HFF-Myc (cell line): Measurements from ENCODE around the gene CDKN3.
"Not testable (repeated sequence)": the region's sequence is repeated elsewhere in the genome, so short reads cannot be mapped to it uniquely, and the experiment has no call there.

Experiments
- DNase-seq: peaks from one replicate; pipeline ENCODE4 v3.0.0-alpha.2; 2011; ENCODE audit warnings: low read depth; ENCODE audit errors: extremely low read depth
- H3K4me3 ChIP-seq: replicated peaks from 2 replicates; pipeline ENCODE4 v1.5.1; 2011; ENCODE audit warnings: low read depth, mild to moderate bottlenecking, control low read depth, low read length
- TF ChIP-seq, protein P1 (sequence below): IDR thresholded peaks from 2 replicates; pipeline ENCODE4 v1.5.1; 2012; ENCODE audit warnings: mild to moderate bottlenecking, low read depth, low read length, control low read depth; ENCODE audit errors: missing control alignments

The CDKN3 gene

DNA sequence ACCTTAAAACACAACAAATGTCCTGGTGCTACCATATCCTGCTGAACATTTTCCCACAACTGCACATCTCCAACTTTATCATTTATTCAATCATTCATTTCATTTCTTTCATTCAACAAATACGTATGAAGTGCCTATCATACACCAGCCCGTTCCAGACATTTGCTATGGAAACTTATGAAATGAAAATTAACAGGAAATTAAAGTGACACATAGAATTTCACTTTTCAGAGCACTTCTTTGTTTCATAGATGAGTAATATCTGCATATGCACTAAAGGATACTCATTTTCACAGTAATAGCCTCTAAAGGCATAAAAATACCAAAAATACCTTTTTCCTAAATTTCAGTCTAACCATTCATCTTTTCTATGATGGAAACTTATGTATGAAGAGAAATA lies 31.7 kb downstream of the CDKN3 start:
- no peak overlapping the region for H3K4me3 ChIP-seq
- TF ChIP-seq, protein P1, sequence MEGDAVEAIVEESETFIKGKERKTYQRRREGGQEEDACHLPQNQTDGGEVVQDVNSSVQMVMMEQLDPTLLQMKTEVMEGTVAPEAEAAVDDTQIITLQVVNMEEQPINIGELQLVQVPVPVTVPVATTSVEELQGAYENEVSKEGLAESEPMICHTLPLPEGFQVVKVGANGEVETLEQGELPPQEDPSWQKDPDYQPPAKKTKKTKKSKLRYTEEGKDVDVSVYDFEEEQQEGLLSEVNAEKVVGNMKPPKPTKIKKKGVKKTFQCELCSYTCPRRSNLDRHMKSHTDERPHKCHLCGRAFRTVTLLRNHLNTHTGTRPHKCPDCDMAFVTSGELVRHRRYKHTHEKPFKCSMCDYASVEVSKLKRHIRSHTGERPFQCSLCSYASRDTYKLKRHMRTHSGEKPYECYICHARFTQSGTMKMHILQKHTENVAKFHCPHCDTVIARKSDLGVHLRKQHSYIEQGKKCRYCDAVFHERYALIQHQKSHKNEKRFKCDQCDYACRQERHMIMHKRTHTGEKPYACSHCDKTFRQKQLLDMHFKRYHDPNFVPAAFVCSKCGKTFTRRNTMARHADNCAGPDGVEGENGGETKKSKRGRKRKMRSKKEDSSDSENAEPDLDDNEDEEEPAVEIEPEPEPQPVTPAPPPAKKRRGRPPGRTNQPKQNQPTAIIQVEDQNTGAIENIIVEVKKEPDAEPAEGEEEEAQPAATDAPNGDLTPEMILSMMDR, result no peak
- DNase-seq, result no peak

DNA sequence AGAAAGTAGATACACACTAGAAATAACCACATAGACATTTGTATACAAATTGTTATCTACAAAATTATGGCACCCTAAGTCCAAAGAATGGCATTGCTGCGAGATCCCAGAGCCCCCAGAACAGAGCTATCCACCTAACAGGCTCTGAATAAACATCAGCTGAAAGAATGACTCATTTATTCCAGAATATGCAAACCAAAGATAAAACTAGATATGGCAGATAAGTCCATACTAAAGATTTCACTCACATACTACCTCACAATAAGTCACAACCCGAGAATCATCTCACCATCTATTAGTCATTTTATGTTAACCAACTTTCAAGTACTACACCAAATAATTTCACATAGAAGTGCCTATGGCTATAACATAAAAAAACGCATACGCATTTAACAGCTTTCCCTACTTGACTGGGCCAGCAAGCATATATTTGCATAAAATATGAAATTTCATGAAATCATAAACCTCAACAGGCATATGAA lies 38.7 kb downstream of the CDKN3 start:
- H3K4me3 ChIP-seq, result no peak overlapping the region
- DNase-seq, result no peak
- TF ChIP-seq, protein P1, result no peak

DNA sequence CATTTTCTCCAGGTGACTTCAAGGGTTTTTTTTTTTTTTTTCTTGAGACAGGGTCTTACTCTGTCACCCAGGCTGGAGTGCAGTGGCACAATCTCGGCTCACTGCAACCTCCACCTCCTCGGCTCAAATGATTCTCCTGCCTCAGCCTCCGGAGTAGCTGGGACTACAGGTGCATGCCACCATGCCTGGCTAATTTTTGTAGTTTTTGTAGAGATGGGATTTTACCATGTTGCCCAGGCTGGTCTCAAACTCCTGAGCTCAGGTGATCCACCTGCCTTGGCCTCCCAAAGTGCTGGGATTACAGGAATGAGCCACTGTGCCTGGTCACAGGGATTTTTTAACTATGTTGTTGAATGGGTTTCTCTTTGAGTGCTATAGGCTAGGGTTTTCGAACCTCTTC lies 41.1 kb downstream of the CDKN3 start:
- H3K4me3 ChIP-seq, DNase-seq: not testable (repeated sequence)

DNA sequence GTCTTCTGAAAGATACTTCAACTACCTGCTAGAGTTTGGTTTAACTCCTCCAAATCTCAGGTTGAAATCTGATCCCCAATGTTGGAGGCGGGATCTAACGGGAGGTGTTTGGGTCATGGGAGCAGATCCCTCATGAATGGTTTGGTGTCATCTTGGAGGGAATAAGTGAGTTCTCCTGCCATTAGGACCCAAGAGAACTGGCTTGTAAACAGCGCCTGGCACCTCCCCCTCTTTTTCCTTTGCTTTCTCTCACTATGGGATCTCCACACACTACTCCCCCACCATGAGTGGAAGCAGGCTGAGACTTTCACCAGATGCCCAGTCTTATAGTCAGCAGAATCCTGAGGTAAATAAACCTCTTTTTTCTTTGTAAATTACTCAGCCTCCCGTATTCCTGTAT lies 41.9 kb downstream of the CDKN3 start:
- DNase-seq, result no peak
- TF ChIP-seq, protein P1, result no peak
- H3K4me3 ChIP-seq, result no peak overlapping the region

DNA sequence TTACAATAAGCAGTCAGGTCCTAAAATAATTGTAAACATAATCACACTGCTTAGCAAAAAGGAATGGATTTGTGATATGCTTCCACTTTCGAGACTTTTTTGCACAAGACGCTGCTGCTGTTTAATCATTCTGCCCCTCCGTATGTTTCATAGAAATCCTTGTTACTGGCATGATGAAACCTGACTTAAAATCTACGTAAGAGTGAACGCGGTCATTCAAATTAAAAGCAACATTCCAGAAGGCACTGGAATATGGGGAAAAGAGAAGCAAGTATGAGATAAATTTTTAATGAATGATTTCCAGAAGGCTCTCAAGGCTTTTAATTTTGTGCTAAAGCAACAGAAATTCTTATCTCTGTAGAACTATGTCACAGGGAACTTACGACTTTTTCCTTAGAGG lies 43.2 kb downstream of the CDKN3 start:
- H3K4me3 ChIP-seq, result peak overlapping the region; percentile 59
- DNase-seq, result no peak
- TF ChIP-seq, protein P1, result no peak

DNA sequence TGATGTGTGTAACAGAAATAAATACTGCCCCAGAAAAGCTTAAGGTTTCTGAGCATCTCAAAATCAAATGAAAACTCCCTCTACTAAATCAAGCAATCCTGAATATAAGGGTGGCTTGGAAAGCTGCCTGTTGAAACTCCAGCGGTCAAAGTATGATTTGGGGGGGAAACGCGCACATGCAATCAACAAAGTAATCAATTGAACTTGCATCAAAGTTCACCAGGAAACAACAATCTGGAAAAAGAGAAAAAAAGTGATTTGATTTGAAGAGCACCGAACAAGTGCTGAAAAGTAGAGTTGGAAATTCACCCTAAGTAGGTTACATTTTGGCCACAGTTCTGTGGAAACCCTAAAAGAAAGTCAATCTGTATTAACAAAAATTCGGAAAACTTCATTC lies 43.7 kb downstream of the CDKN3 start:
- peak overlapping the region; percentile 59 for H3K4me3 ChIP-seq
- TF ChIP-seq, protein P1, result no peak
- DNase-seq, result no peak

DNA sequence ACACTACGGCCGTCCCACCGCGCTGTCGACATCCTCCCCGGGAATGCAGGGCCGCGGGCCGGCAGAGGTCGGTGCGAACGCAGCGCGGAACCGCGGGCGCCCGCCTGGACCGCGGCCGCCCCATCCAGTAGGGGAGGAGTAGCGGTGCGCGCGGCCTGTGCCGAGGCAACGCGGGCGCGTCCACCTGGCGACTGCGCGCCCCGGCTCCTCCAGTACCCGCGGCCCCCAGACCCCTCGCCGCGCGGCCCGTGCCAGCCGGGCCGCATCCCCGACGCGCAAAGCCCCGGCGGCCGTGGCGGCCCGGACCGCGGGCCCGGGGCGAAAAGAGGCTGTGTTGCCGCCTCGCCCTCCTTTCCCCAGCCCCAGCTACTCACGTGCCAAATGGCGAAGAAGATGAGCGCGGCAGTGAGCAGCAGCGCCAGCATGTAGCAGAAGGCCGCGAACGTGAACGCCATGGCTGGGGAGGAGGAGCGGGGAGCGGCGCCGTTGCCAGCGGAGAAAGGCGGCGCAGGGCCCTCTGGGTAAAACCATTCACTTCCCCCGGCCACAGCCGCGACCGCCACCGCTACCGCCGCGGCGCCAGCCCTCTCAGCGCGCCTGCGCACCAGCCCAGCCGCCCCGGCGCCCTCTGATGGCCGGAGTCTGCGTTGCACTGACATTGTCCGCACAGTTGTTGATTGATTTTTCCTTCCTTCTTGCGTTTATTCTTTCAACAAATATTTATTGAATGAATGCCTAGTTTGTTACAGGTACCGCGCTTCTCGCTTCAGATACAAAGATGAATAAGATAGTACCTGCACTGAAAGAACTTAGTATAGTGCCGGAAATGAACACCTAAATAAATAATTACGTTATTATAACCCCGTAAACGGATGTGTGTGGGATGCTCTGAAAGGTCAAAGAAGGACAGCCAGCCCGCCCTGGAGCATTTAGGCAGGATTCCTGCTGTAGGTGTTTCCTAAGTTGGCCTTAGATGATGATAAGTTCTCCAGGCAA lies 44.4 kb downstream of the CDKN3 start, which contains the start of gene CNIH1:
Gene CNIH1, minus strand, starts transcription at position 502 of the 996 bp plus-strand sequence. Its CDS starts 47 bp downstream, at position 455.
- H3K4me3 ChIP-seq, result peak within 1 kb of the TSS; percentile 59
- TF ChIP-seq, protein P1, result peak; percentile 87
- peak; percentile 49 for DNase-seq

DNA sequence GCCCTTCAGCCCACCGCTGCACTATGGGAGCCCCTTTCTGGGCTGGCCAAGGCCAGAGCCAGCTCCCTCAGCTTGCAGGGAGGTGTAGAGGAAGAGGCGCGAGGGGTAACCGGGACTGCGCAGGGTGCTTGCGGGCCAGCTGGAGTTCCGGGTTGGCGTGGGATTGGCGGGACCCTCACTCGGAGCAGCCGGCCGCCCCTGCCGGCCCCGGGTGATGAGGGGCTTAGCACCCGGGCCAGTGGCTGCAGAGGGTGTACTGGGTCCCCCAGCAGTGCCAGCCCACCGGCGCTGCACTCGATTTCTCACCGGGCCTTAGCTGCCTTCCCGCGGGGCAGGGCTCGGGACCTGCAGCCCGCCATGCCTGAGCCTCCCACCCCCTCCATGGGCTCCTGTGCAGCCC lies 46.2 kb downstream of the CDKN3 start:
- not testable (repeated sequence) for DNase-seq, H3K4me3 ChIP-seq
